ENCODE measurements around the gene HOXB1.
"Not testable (repeated sequence)": the region's sequence is repeated elsewhere in the genome, so short reads cannot be mapped to it uniquely, and the experiment has no call there.

The HOXB1 gene

DNA sequence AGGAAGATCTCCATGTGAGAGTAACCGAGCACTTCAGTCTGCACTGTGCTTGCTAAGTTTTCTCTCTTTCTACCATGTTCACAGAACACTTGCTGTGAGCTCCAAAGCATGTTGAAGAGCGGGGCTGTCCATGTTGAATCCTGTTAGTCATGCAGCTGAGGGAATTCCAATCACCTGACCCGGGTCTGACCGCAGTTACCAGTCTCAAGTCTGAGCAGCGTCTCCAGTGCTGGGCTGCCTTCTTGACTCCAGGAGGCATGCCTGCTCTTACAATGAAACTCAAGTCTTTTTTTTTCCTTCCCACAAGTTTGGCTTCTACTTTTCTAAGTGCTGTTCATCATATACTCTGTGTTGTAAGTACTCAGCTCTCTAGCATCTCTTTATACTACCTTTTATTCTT is 44.3 kb downstream of the HOXB1 start:
- Histone ChIP-seq H3K4me3 (ENCODE audit: low read depth in 1 of 5, low read length in 5 of 5) (no peak overlapping the region), H3K4me1 (ENCODE audit: control insufficient read depth in 5 of 5, insufficient read depth in 5 of 5, low read length in 5 of 5) (peaks cover 0 to 19% (median 4%) of the 10 kb centered on the region in 5 donors), H3K27me3 (ENCODE audit: control insufficient read depth in 5 of 5, insufficient read depth in 4 of 5, low read length in 5 of 5) (peaks cover 0 to under 1% (median 0%) of the 10 kb centered on the region in 5 donors), H3K27ac (ENCODE audit: low read depth, low read length) (no peak overlapping the region), H3K9ac (ENCODE audit: low read length in 5 of 5) (no peak overlapping the region), H3K36me3 (ENCODE audit: control insufficient read depth in 5 of 5, insufficient read depth in 5 of 5, low read length in 5 of 5) (no peaks in the 10 kb centered on the region), H3K9me3 (ENCODE audit: control insufficient read depth in 5 of 5, low read length in 5 of 5) (no peaks in the 10 kb centered on the region)

DNA sequence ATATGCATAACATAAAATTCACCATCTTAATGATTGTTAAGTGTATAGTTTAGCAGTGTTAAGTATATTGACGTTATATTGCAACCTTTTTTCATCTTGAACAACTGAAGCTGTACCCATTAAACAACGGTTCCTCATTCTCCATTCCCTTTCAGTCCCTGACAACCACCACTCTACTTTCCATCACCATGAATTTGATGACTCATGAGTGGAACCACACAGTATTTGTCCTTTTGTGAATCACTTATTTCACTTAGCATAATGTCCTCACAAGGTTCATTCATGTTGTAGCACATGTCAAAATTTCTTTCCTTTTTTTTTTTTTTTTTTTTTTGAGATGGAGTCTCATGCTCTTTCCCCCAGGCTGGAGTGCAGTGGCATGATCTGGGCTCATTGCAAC is 46.0 kb downstream of the HOXB1 start:
- H3K4me3 ChIP-seq (ENCODE audit: low read depth in 1 of 5, low read length in 5 of 5): no peak overlapping the region
- H3K36me3 ChIP-seq (ENCODE audit: control insufficient read depth in 5 of 5, insufficient read depth in 5 of 5, low read length in 5 of 5): no peaks in the 10 kb centered on the region
- no peak overlapping the region for H3K9ac ChIP-seq (ENCODE audit: low read length in 5 of 5)
- no peak overlapping the region for H3K27ac ChIP-seq (ENCODE audit: low read depth, low read length)
- no peaks in the 10 kb centered on the region for H3K9me3 ChIP-seq (ENCODE audit: control insufficient read depth in 5 of 5, low read length in 5 of 5)
- peaks cover 0 to 5% (median 0%) of the 10 kb centered on the region in 5 donors for H3K4me1 ChIP-seq (ENCODE audit: control insufficient read depth in 5 of 5, insufficient read depth in 5 of 5, low read length in 5 of 5)
- H3K27me3 ChIP-seq (ENCODE audit: control insufficient read depth in 5 of 5, insufficient read depth in 4 of 5, low read length in 5 of 5): peaks cover 0 to 5% (median 0%) of the 10 kb centered on the region in 5 donors

GRCh38 chr17:48484256-48484655 is 46.6 kb downstream of the HOXB1 start:
- H3K9me3 ChIP-seq (ENCODE audit: control insufficient read depth in 5 of 5, low read length in 5 of 5): no peaks in the 10 kb centered on the region
- peaks cover 0 to 5% (median 0%) of the 10 kb centered on the region in 5 donors for H3K4me1 ChIP-seq (ENCODE audit: control insufficient read depth in 5 of 5, insufficient read depth in 5 of 5, low read length in 5 of 5)
- H3K4me3 ChIP-seq (ENCODE audit: low read depth in 1 of 5, low read length in 5 of 5): no peak overlapping the region
- H3K9ac ChIP-seq (ENCODE audit: low read length in 5 of 5): no peak overlapping the region
- H3K27me3 ChIP-seq (ENCODE audit: control insufficient read depth in 5 of 5, insufficient read depth in 4 of 5, low read length in 5 of 5): peaks cover 0 to 5% (median 0%) of the 10 kb centered on the region in 5 donors
- no peak overlapping the region for H3K27ac ChIP-seq (ENCODE audit: low read depth, low read length)
- H3K36me3 ChIP-seq (ENCODE audit: control insufficient read depth in 5 of 5, insufficient read depth in 5 of 5, low read length in 5 of 5): no peaks in the 10 kb centered on the region

DNA sequence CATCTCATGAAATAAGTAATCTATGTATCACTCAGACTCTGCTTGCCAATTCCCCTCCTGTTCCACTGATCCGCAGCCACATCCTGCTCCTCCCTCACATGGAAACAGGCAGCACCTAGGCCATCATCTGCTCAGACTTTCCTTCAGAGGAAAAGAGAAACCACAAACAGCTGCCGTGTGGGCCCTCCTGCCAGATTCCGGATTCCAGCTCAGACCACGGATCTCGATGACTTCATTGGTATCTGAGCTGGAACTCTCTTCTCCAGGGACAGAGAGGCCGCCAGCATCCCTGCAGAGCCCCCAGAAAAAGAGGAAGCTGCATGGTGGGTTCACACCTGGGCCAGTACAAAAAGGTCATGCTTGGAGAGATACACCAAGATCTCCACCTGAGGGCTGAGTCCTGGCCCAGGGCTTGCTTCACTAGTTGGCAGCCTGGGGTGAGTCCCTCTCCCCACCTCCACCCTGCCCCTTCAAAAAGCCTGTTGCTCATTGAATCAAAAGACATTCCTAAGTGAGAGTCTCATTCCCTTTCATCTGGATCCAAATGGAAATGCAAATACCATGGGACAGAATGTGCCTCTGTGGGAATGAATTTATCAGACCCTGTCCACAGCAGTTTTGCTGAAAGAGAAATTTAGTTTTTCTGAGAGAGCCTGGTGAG is 47.2 kb downstream of the HOXB1 start:
- Histone ChIP-seq H3K9me3 (ENCODE audit: control insufficient read depth in 5 of 5, low read length in 5 of 5) (no peaks in the 10 kb centered on the region), H3K4me3 (ENCODE audit: low read depth in 1 of 5, low read length in 5 of 5) (no peak overlapping the region), H3K9ac (ENCODE audit: low read length in 5 of 5) (no peak overlapping the region), H3K27me3 (ENCODE audit: control insufficient read depth in 5 of 5, insufficient read depth in 4 of 5, low read length in 5 of 5) (peaks cover 0 to 5% (median 0%) of the 10 kb centered on the region in 5 donors), H3K4me1 (ENCODE audit: control insufficient read depth in 5 of 5, insufficient read depth in 5 of 5, low read length in 5 of 5) (peaks cover 0 to 5% (median 0%) of the 10 kb centered on the region in 5 donors), H3K36me3 (ENCODE audit: control insufficient read depth in 5 of 5, insufficient read depth in 5 of 5, low read length in 5 of 5) (no peaks in the 10 kb centered on the region), H3K27ac (ENCODE audit: low read depth, low read length) (no peak overlapping the region)

DNA sequence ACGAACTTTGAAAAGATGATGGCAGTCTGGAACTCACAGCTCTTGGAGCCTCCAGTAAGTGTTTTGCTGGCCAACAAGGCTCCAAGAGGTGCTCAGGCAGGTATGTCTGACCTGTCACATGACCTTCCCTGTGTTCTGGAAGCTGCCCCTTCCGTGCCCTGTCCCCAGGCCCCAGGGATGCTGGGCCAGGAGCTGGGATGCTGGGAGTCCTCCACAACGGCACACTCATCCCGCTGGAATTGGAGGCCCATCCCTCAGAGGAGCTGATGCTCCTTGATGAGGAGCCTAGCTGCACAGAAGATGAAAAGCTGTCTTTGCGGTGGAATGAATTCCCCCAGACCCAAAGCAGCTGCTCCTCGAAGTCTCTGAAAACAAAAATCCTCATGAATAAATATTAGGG is 47.8 kb downstream of the HOXB1 start:
- peaks cover 0 to 5% (median 0%) of the 10 kb centered on the region in 5 donors for H3K27me3 ChIP-seq (ENCODE audit: control insufficient read depth in 5 of 5, insufficient read depth in 4 of 5, low read length in 5 of 5)

GRCh38 chr17:48482301-48482700 is 48.5 kb downstream of the HOXB1 start:
- H3K9me3 ChIP-seq (ENCODE audit: control insufficient read depth in 5 of 5, low read length in 5 of 5); H3K36me3 ChIP-seq (ENCODE audit: control insufficient read depth in 5 of 5, insufficient read depth in 5 of 5, low read length in 5 of 5); H3K4me1 ChIP-seq (ENCODE audit: control insufficient read depth in 5 of 5, insufficient read depth in 5 of 5, low read length in 5 of 5); H3K9ac ChIP-seq (ENCODE audit: low read length in 5 of 5); H3K4me3 ChIP-seq (ENCODE audit: low read depth in 1 of 5, low read length in 5 of 5); H3K27ac ChIP-seq (ENCODE audit: low read depth, low read length); H3K27me3 ChIP-seq (ENCODE audit: control insufficient read depth in 5 of 5, insufficient read depth in 4 of 5, low read length in 5 of 5): not testable (repeated sequence)

More for the DNA sequence above, 47.8 kb downstream of the HOXB1 start:
- Histone ChIP-seq H3K27ac (ENCODE audit: low read depth, low read length) (no peak overlapping the region), H3K9ac (ENCODE audit: low read length in 5 of 5) (no peak overlapping the region), H3K36me3 (ENCODE audit: control insufficient read depth in 5 of 5, insufficient read depth in 5 of 5, low read length in 5 of 5) (no peaks in the 10 kb centered on the region), H3K4me3 (ENCODE audit: low read depth in 1 of 5, low read length in 5 of 5) (no peak overlapping the region), H3K4me1 (ENCODE audit: control insufficient read depth in 5 of 5, insufficient read depth in 5 of 5, low read length in 5 of 5) (peaks cover 0 to 5% (median 0%) of the 10 kb centered on the region in 5 donors), H3K9me3 (ENCODE audit: control insufficient read depth in 5 of 5, low read length in 5 of 5) (no peaks in the 10 kb centered on the region)

- Histone ChIP-seq H3K36me3 (ENCODE audit: control insufficient read depth in 5 of 5, insufficient read depth in 5 of 5, low read length in 5 of 5) (no peaks in the 10 kb centered on the region), H3K4me1 (ENCODE audit: control insufficient read depth in 5 of 5, insufficient read depth in 5 of 5, low read length in 5 of 5) (peaks cover 0 to 5% (median 0%) of the 10 kb centered on the region in 5 donors), H3K27ac (ENCODE audit: low read depth, low read length) (no peak overlapping the region), H3K4me3 (ENCODE audit: low read depth in 1 of 5, low read length in 5 of 5) (no peak overlapping the region), H3K9me3 (ENCODE audit: control insufficient read depth in 5 of 5, low read length in 5 of 5) (no peaks in the 10 kb centered on the region), H3K27me3 (ENCODE audit: control insufficient read depth in 5 of 5, insufficient read depth in 4 of 5, low read length in 5 of 5) (peaks cover 0 to 5% (median 3%) of the 10 kb centered on the region in 5 donors), H3K9ac (ENCODE audit: low read length in 5 of 5) (no peak overlapping the region)
Measured at GRCh38 chr17:48479014-48479402, 51.8 kb downstream of the HOXB1 start.

All from subcutaneous abdominal adipose tissue (tissue), 5 donors.